Endothelial cell of umbilical vein (primary cell): ENCODE data around the gene IFNA5.

Experiments
- POLR2A ChIP-seq: IDR thresholded peaks from 2 replicates; pipeline ENCODE4 v1.6.1; 2012; ENCODE audit warnings: low read depth, mild to moderate bottlenecking, control low read depth, low read length
- POLR2AphosphoS5 ChIP-seq: IDR thresholded peaks from 2 replicates; pipeline ENCODE4 v1.6.1; 2012; ENCODE audit warnings: low read depth, mild to moderate bottlenecking, control low read depth, low read length, moderate library complexity; ENCODE audit not compliant: insufficient read depth
- TF ChIP-seq, protein P1 (sequence below), 2 donors: IDR thresholded peaks; 1 replicate in 1 of 2; 2 replicates in 1 of 2; pipeline ENCODE4 v1.5.1; 2011; ENCODE audit warnings: low read length in 2 of 2, mild to moderate bottlenecking in 2 of 2, moderate library complexity in 2 of 2, control low read depth in 1 of 2, inconsistent platforms in 1 of 2, low read depth in 1 of 2; ENCODE audit not compliant: insufficient read depth in 1 of 2; ENCODE audit errors: extremely low read depth in 1 of 2
- TF ChIP-seq, protein P2 (sequence below): IDR thresholded peaks from 2 replicates; pipeline ENCODE4 v1.6.1; 2011; ENCODE audit not compliant: insufficient read depth, insufficient read length

DNA sequence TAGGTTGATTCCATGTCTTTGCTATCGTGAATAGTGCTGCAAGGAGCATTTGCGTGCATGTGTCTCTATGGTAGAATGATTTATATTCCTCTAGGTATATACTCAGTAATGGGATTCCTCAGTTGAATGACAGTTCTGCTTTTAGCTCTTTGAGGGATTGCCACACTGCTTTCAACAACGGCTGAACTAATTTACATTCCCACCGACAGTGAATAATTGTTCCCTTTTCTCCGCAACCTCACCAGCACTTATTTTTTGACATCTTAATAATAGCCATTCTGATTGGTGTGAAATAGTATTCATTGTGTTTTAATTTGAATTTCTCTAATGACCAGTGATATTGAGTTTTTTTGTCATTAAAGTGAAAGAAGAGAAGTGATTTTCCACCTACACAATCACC, 18.5 kb downstream of the IFNA5 start:
- TF ChIP-seq, protein P1, sequence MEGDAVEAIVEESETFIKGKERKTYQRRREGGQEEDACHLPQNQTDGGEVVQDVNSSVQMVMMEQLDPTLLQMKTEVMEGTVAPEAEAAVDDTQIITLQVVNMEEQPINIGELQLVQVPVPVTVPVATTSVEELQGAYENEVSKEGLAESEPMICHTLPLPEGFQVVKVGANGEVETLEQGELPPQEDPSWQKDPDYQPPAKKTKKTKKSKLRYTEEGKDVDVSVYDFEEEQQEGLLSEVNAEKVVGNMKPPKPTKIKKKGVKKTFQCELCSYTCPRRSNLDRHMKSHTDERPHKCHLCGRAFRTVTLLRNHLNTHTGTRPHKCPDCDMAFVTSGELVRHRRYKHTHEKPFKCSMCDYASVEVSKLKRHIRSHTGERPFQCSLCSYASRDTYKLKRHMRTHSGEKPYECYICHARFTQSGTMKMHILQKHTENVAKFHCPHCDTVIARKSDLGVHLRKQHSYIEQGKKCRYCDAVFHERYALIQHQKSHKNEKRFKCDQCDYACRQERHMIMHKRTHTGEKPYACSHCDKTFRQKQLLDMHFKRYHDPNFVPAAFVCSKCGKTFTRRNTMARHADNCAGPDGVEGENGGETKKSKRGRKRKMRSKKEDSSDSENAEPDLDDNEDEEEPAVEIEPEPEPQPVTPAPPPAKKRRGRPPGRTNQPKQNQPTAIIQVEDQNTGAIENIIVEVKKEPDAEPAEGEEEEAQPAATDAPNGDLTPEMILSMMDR (IDR thresholded peaks at IDR 0.05; ENCODE audit: extremely low read depth in 1 of 2, insufficient read depth in 1 of 2, low read depth in 1 of 2, low read length in 2 of 2) = no peak
- TF ChIP-seq POLR2AphosphoS5 = no peak
- TF ChIP-seq, protein P2, sequence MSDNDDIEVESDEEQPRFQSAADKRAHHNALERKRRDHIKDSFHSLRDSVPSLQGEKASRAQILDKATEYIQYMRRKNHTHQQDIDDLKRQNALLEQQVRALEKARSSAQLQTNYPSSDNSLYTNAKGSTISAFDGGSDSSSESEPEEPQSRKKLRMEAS = no peak
- TF ChIP-seq POLR2A = no peak
